ENCODE results near the gene ACP6. TPM values are rescaled to one million over a fixed set of nuclear protein-coding genes. Genes with fewer than 3 reads are reported as not detected.

ACP6 gene
- total RNA-seq, 4 donors from 2014 or later = 11.5 to 18.5 (median 14.2) TPM

- 93% methylated on average over 4 of the region's 4 CpGs for WGBS, 2 donors
These were observed 34.0 kb downstream of the ACP6 start for GRCh38 chr1:147636314-147636713.

GRCh38 chr1:147635342-147635741, 35.0 kb downstream of the ACP6 start:
- 72 to 83% methylated on average over 1 of the region's 1 CpG for WGBS, 2 donors
- DNase-seq (ENCODE audit: low spot score in 2 of 2) = no peak
- TF ChIP-seq CTCF (IDR thresholded peaks at IDR 0.05) = no peak
- TF ChIP-seq POLR2A (IDR thresholded peaks at IDR 0.05) = no peak
- H3K4me3 ChIP-seq (ENCODE audit: low read depth, poor library complexity, severe bottlenecking) = no peak overlapping the region
- intact Hi-C loops (cut with DNase I; ENCODE audit: low total_unique reads) = no loop called here

More at GRCh38 chr1:147636314-147636713, 34.0 kb downstream of the ACP6 start:
- TF ChIP-seq CTCF (IDR thresholded peaks at IDR 0.05) = no peak
- TF ChIP-seq POLR2A (IDR thresholded peaks at IDR 0.05) = no peak
- no peak overlapping the region for H3K4me3 ChIP-seq (ENCODE audit: low read depth, poor library complexity, severe bottlenecking)
- intact Hi-C loops (cut with DNase I; ENCODE audit: low total_unique reads) = no loop called here
- no peak for DNase-seq (ENCODE audit: low spot score in 2 of 2)

GRCh38 chr1:147634645-147635044, 35.7 kb downstream of the ACP6 start:
- no peak overlapping the region for H3K4me3 ChIP-seq (ENCODE audit: low read depth, poor library complexity, severe bottlenecking)
- intact Hi-C loops (cut with DNase I; ENCODE audit: low total_unique reads) = no loop called here
- TF ChIP-seq CTCF (IDR thresholded peaks at IDR 0.05) (no peak), POLR2A (IDR thresholded peaks at IDR 0.05) (no peak)
- no peak for DNase-seq (ENCODE audit: low spot score in 2 of 2)

GRCh38 chr1:147633759-147634158, 36.6 kb downstream of the ACP6 start:
- intact Hi-C loops (cut with DNase I; ENCODE audit: low total_unique reads) = no loop called here
- TF ChIP-seq POLR2A (IDR thresholded peaks at IDR 0.05) (no peak), CTCF (IDR thresholded peaks at IDR 0.05) (no peak)
- 94% methylated on average over 1 of the region's 1 CpG for WGBS, 2 donors
- no peak for DNase-seq (ENCODE audit: low spot score in 2 of 2)
- H3K4me3 ChIP-seq (ENCODE audit: low read depth, poor library complexity, severe bottlenecking) = no peak overlapping the region

GRCh38 chr1:147631839-147632238, 38.5 kb downstream of the ACP6 start:
- TF ChIP-seq POLR2A (IDR thresholded peaks at IDR 0.05) (no peak), CTCF (IDR thresholded peaks at IDR 0.05) (no peak)
- DNase-seq (ENCODE audit: low spot score in 2 of 2) = no peak
- WGBS, 2 donors = 86 to 93% methylated on average over 3 of the region's 3 CpGs
- no peak overlapping the region for H3K4me3 ChIP-seq (ENCODE audit: low read depth, poor library complexity, severe bottlenecking)
- intact Hi-C loops (cut with DNase I; ENCODE audit: low total_unique reads) = no loop called here

GRCh38 chr1:147630447-147630846, 39.9 kb downstream of the ACP6 start:
- DNase-seq (ENCODE audit: low spot score in 2 of 2) = no peak
- intact Hi-C loops (cut with DNase I; ENCODE audit: low total_unique reads) = no loop called here
- no peak for TF ChIP-seq CTCF (IDR thresholded peaks at IDR 0.05)
- TF ChIP-seq POLR2A (IDR thresholded peaks at IDR 0.05) = no peak

More at GRCh38 chr1:147630447-147630846, 39.9 kb downstream of the ACP6 start:
- WGBS, 2 donors = 52 to 59% methylated on average over 6 of the region's 6 CpGs
- no peak overlapping the region for H3K4me3 ChIP-seq (ENCODE audit: low read depth, poor library complexity, severe bottlenecking)
